GM15510 (cell line): ENCODE measurements around the gene SEMA3B.

Experiments used
- POLR2A ChIP-seq: IDR thresholded peaks from 3 replicates; pipeline ENCODE4 v1.6.1; 2011; ENCODE audit warnings: borderline replicate concordance; ENCODE audit not compliant: insufficient read length; ENCODE audit errors: extremely low read depth

SEMA3B gene

DNA sequence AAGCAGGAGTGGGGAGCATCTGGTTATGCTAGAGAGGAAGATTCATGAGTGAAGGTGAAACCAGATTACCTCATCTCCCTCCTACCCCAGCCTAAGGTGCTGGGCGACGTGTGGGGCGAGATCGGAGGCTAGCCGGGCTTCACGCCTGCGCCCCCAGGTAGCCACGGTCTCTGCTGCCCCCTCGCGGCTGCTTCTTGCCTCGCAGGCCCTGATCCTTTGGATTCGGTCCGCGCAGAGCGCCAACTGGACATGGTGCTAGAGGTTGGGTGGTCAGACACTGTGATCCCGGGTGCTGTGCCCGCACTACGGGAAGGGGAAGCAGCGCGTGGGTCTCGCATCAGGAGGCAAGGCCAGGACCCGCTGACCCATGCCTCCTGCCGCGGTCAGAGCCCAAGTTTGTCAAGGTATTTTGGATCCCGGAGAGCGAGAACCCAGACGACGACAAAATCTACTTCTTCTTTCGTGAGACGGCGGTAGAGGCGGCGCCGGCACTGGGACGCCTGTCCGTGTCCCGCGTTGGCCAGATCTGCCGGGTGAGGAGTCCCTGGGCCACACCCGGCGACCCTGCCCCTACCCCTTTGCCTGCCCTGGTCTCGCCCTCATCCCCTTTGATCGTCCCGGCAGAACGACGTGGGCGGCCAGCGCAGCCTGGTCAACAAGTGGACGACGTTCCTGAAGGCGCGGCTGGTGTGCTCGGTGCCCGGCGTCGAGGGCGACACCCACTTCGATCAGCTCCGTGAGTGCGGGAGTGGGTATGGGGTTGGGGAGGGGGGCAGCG, 4.2 kb downstream of the SEMA3B start:
- no peak for TF ChIP-seq POLR2A

DNA sequence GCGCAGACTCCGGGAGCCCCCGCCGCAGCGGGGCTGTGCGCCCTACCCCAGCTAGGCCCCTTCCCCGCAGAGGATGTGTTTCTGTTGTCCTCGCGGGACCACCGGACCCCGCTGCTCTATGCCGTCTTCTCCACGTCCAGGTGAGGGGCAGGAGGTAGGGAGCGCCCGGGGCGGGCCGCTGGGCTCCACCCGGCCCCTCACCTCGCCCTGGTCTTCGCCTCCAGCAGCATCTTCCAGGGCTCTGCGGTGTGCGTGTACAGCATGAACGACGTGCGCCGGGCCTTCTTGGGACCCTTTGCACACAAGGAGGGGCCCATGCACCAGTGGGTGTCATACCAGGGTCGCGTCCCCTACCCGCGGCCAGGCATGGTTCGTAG, 4.7 kb downstream of the SEMA3B start:
- TF ChIP-seq POLR2A: no peak

DNA sequence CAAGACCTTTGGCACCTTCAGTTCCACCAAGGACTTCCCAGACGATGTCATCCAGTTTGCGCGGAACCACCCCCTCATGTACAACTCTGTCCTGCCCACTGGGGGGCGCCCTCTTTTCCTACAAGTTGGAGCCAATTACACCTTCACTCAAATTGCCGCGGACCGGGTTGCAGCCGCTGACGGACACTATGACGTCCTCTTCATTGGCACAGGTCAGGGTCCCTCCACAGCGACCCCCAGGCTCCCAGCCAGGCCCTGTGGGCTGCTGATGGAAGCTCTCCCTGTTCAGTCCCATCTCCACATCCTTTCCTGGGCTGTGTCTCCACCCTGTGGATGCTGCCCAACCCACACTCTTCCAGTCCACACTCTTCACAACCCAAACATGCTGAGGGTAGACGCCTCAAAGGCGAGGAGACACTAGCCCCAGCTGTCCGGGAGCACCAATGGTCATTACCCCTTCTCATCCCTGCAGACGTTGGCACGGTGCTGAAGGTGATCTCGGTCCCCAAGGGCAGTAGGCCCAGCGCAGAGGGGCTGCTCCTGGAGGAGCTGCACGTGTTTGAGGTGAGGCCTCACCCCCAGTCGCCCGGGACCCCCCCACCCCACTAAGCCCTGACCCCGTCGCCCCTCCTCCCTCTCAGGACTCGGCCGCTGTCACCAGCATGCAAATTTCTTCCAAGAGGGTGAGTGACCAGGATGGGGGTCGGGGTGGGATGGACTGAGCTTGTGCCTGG, 5.6 kb downstream of the SEMA3B start:
- no peak for TF ChIP-seq POLR2A

- no peak for TF ChIP-seq POLR2A
These were observed 6.4 kb downstream of the SEMA3B start for GRCh38 chr3:50275141-50275995.

- TF ChIP-seq POLR2A: no peak
These were observed 7.2 kb downstream of the SEMA3B start for GRCh38 chr3:50275996-50276761.

DNA sequence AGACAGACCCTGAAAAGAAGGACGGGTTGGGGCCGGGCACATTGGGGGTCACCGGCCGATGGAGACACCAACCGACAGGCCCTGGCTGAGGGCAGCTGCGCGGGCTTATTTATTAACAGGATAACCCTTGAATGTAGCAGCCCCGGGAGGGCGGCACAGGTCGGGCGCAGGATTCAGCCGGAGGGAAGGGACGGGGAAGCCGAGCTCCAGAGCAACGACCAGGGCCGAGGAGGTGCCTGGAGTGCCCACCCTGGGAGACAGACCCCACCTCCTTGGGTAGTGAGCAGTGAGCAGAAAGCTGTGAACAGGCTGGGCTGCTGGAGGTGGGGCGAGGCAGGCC, 7.8 kb downstream of the SEMA3B start:
- TF ChIP-seq POLR2A: no peak

DNA sequence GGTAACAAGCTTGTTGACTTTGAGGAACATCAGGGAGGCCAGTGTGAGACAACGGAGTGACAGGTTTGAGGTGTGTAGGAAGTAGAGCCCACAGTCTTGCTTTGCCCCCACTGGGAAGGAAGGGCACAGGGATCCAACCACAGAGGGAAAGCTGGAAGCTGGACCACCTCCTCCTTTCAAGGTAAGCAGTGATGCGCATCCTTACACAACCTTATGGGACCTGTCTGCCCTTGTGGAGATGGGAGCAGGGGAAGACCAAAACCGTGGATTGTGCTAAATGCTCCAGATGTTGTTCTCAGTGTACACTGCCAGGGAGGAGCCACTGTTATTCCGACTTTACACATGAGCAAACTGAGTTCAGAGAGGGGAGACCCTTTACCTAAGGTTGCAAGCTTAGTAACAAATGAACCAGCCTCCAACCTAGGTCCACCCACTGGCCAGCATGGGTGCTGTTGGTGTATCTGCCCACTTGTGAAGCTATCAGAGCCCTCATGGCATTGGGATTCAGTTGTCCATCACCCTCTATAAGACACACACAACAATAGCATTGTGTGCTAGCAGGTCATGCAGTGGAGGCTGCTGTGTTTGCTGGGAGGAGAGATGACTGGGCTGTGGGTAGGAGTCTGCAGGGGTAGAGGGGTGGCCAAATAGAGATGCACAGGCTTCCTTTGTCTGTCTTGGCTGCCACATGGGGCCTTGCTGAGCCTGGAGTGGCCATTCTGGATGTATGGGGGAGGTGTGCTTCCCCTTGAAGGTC, 9.4 kb downstream of the SEMA3B start:
- no peak for TF ChIP-seq POLR2A

DNA sequence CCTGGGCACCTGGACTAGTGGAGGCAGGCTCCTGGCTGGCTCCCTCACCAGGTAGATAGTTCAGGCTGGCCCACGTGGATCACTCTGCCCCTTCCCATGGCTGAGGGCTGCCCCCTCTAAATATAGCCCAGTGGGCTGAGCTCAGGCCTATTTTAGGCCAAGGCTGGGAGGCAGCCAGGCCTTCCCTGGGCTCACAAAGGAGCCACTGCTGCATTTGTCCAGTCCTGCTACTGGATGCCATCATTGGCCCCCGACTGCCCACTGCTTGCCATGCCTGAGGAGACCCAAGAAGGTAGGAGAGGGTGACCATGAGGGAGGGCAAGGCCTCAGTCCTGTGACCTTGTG, 9.9 kb downstream of the SEMA3B start, which contains the start of gene LSMEM2:
LSMEM2 (plus strand) TSS at position 208 of the 345 bp plus-strand sequence; CDS start at position 235, 27 bp downstream.
- TF ChIP-seq POLR2A: no peak

GRCh38 chr3:50279255-50280016, 10.5 kb downstream of the SEMA3B start:
- TF ChIP-seq POLR2A: no peak

DNA sequence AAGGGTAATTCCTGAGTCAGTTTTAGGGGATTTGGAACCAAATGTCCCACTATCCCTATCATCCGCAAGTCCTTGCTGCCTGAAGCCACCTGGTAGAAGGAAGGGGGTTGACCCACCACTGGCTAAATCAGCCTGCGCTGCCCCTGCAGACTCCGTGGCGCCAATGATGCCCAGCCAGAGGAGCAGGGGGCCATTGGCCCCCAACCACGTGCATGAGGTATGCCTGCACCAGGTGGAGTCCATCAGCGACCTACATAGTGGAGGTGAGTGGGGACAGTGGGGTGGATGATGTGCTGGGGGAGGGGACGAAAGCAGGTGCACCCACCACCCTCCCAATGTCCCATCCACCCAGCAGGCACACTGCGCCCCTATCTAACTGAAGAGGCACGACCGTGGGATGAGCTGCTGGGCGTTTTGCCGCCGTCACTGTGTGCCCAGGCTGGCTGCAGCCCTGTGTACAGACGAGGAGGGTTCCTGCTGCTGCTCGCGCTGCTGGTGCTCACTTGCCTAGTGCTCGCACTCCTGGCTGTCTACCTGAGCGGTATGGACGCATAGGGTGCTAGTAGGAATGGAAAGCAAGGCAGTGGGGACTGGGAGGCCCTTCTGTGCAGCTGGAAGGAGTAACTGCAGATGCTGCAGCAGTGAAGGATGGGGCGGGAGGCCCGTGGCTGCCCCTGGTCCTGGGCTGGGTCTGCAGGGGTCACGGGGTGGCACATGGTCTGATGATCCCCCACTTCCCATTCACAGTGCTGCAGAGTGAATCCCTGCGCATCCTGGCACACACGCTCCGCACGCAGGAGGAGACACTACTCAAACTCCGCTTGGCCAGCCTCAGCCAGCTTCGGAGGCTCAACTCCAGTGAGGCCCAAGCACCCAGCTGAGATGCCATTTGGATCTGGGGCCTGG, 17.6 kb downstream of the SEMA3B start:
- TF ChIP-seq POLR2A: no peak

GRCh38 chr3:50287262-50287661, 18.3 kb downstream of the SEMA3B start:
- TF ChIP-seq POLR2A: no peak

GRCh38 chr3:50288387-50289007, 19.6 kb downstream of the SEMA3B start:
- TF ChIP-seq POLR2A: no peak
